Cardiac fibroblast (primary cell): ENCODE data around the gene ITGAV.

Source experiments
- DNase-seq, 2 donors: peaks; one replicate each; pipeline versions ENCODE4 v3.0.0 to v3.0.0-alpha.2; 2010; ENCODE audit warnings: low read depth in 2 of 2
- H3K4me3 ChIP-seq, 2 donors: replicated peaks in 1 of 2; 1 replicate in 1 of 2; 2 replicates in 1 of 2; pipeline ENCODE4 v1.5.1; 2011; ENCODE audit warnings: low read depth in 2 of 2, low read length in 2 of 2, mild to moderate bottlenecking in 2 of 2, moderate library complexity in 1 of 2
- CTCF ChIP-seq: IDR thresholded peaks from one replicate; pipeline ENCODE4 v1.5.1; 2011; ENCODE audit warnings: low read depth, mild to moderate bottlenecking, low read length, inconsistent platforms

The ITGAV gene

GRCh38 chr2:186644791-186645190 lies 54.9 kb downstream of the ITGAV start:
- no peak for DNase-seq
- no peak overlapping the region for H3K4me3 ChIP-seq
- TF ChIP-seq CTCF = no peak

GRCh38 chr2:186645999-186646398 lies 56.1 kb downstream of the ITGAV start:
- DNase-seq = peak; percentile 18 to 51
- H3K4me3 ChIP-seq = no peak overlapping the region
- TF ChIP-seq CTCF = no peak

GRCh38 chr2:186648130-186648529 lies 58.3 kb downstream of the ITGAV start:
- no peak overlapping the region for H3K4me3 ChIP-seq
- DNase-seq = peak in 1 of 2 donors; percentile 33
- no peak for TF ChIP-seq CTCF

- no peak overlapping the region for H3K4me3 ChIP-seq
- no peak for DNase-seq
- TF ChIP-seq CTCF = no peak
These were observed 63.7 kb downstream of the ITGAV start for GRCh38 chr2:186653511-186653910.

DNA sequence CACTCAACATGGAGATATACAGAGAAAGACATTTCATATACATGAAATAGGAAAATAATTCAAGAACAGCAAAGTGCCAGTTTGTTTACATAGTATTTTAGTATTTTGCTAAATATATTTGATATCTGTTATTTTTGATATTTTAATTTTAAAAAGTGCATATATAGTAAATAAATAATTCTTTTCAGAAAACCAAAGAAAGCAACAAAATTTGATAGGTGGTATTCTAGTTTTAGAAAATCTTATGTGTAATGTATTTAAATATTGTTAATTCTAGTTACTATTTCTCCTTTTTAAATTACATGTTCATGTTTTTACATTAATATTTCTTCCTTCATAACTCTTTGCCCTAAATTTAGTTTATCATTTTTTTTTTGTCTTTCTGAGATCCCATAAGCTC lies 69.5 kb downstream of the ITGAV start:
- no peak for DNase-seq
- TF ChIP-seq CTCF = no peak
- no peak overlapping the region for H3K4me3 ChIP-seq

DNA sequence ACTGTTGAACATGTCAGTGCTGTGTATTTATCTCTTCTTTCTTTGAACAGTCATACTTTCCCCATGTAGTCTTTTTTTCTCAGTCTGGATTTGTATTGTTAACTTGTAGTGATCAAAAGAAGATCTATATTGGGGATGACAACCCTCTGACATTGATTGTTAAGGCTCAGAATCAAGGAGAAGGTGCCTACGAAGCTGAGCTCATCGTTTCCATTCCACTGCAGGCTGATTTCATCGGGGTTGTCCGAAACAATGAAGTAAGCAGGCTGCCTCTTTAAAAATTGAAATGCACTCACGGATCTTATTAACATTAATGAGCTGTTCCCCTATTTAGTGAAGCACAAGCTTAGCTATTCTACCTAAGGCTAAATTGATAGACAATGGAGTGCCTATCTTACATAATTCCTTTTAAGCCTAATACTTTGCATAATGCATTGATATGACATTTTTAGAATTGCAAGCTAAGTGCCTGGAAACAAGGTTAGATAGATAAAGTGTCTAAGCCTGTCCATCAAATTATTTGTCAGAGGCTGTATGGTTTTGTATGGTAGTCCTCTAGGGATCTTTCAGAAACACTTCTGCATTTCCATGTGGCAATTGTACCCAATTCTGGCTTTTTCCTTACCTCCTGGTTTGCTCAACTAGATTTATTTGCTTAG lies 74.7 kb downstream of the ITGAV start:
- no peak for TF ChIP-seq CTCF
- no peak for DNase-seq
- no peak overlapping the region for H3K4me3 ChIP-seq

- DNase-seq = no peak
- no peak for TF ChIP-seq CTCF
- no peak overlapping the region for H3K4me3 ChIP-seq
These were observed 79.3 kb downstream of the ITGAV start for GRCh38 chr2:186669146-186669545.
